Stimulated activated CD4-positive, alpha-beta T cell treated with anti-CD3 and anti-CD28 coated beads, Interleukin-15, amount 100 ng/mL, for 24 hours (primary cell): ENCODE data around the gene SNAPC3.
"Not testable (repeated sequence)": the region's sequence is repeated elsewhere in the genome, so short reads cannot be mapped to it uniquely, and the experiment has no call there.

ENCODE experiments used
- DNase-seq: peaks from one replicate; pipeline ENCODE4 v3.0.0-alpha.2; 2020

The SNAPC3 gene

DNA sequence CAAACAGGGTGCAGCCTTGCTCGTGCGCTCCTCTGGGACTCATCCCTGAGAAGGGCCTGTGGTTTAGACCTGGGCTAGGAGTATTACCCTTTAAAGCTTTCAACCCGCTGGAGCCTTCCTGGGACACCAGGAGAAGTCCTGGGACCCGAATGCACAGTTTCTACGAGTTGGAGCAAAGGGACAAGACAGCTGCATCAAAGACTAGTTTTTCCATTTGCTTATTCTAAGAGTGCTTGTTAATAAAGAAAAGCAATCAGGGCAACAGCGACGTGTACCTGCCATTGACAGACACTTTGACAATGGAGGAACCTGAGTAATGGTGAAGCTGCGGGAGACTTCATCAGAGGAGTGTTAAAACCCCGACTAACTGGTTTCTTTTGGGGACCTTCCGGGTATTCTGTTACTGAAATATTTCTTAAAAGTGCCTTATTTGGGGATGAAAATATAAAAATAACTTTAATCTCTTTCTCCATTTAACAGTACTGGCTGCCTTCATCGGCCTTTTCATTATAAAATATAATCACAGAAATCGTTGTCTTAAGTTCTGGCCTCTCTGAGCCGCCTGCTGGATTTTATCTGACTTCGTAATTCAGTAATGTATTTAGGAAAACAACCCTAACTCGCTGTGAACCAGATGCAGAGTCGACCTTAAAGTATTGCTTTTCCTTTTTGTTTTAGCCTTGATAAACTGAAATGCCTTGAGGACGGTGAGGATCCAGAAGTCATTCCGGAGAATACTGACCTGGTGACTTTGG lies 732 bp downstream of the SNAPC3 start:
- DNase-seq: no peak

- DNase-seq: no peak
Observed at GRCh38 chr9:15426019-15426418, 3.3 kb downstream of the SNAPC3 start.

DNA sequence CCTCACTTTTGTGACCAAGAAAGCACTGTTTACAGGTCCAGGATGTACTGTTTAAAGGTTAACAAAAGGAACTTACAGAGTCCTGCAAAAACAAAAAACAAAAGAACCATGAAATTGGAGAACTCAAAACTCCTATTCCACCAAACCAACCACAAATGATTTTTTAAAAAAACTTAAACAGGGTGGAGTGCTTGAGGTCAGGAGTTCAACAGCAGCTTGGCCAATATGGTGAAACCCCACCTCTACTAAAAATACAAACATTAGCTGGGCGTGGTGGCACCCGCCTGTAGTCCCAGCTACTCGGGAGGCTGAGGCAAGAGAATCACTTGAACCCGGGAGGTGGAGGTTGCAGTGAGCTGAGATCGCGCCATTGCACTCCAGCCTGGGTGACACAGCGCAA lies 5.0 kb downstream of the SNAPC3 start:
- DNase-seq: not testable (repeated sequence)

DNA sequence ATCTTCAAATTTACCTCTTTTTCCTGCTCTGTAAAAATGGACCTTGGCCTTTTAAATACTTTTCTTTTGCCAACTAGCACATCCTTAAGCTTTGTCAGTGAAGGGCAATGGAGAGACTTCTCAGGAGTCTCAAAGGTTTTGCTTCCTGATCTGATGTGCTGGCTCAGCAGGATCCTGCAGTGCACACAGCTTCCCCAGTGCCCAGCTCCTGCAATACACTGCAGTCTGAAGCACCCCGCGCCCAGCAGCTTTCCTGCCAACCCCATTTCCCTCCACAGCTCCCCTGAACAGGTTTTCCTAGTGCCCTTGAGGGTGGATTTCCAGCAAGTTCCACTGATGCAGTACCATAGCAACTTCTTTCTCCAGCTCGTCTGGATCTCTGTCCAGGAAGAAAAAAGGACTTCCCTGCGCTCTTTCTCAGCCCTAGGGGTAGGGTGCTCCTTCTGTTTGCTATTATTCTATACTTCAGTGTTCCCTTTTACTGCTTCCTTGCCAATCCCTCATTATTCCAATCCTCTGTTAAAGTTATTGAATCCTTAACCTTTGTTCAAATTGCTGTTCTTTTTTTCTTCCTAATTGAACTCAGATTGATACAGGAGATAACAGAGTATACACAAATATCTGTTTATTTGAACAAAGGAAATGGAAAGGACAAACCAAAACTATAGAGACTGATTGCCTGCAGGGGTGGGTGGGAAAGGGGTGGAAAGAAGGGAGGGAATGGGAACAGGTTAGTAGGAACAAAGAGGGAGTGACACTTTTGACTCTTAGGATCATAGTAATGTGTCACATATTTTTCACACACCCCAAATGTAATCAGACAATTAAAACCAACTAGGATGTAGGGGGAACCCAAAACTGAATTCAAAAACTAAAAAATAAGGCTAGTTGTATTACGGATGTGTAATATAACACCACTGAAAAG lies 8.5 kb downstream of the SNAPC3 start:
- DNase-seq: no peak

- DNase-seq: no peak
Observed at GRCh38 chr9:15433191-15433590, 10.5 kb downstream of the SNAPC3 start.

DNA sequence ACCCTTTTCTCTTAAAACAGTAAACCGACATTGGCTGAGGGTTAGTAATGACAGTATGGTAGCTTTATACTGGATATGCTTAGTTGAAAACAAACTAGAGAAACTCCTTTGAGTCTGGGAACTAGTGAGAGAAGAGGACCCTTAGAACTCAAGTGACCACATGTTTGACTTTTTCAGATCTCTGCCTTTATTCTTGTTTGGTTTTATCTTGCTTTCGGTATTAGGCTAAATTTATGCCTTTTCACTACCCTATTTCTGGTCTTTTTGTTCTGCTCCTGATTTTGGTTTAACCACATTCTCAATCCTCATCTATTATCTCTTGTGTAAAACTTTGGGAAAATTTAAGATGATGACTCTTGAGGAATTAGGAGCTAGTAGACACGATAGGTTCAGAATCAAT lies 11.0 kb downstream of the SNAPC3 start:
- no peak for DNase-seq

DNA sequence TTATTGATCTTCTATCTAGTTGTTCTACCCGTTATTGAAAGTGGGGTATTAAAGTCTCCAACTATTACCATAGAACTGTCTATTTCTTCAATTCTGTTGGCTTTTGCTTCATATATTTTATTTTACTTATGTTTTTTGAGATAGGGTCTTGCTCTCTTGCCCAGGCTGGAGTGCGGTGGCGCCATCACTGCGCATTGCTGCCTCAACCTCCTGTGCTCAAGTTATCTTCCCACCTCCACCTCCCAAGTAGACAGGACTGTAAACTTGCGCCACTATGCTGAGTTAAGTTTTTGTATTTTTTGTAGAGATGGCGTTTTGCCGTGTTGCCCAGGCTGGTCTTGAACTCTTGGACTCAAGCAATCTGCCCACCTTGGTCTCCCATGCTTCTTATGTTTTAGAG lies 16.2 kb downstream of the SNAPC3 start:
- DNase-seq: no peak

DNA sequence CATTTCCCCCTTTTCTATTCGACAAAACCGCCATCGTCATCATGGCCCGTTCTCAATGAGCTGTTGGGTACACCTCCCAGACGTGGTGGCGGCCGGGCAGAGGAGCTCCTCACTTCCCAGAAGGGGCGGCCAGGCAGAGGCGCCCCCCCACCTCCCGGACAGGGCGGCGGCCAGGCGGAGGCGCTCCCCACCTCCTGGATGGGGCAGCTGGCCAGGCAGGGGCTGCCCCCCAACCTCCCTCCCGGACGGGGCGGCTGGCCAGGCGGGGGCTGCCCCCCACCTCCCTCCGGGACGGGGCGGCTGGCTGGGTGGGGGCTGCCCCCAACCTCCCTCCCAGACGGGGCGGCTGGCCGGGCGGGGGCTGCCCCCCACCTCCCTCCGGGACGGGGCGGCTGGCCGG lies 19.2 kb downstream of the SNAPC3 start:
- DNase-seq: not testable (repeated sequence)

DNA sequence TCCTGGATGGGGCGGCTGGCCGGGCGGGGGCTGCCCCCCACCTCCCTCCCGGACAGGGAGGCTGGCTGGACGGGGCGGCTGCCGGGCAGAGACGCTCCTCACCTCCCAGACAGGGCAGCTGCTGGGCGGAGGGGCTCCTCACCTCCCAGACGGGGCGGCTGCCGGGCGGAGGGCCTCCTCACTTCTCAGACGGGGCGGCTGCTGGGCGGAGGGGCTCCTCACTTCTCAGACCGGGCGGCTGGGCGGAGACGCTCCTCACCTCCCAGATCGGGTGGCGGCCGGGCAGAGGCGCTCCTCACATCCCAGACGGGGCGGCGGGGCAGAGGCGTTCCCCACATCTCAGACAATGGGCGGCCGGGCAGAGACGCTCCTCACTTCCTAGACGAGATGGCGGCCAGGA lies 19.6 kb downstream of the SNAPC3 start:
- DNase-seq: not testable (repeated sequence)

- DNase-seq: no peak
Observed at GRCh38 chr9:15444141-15444540, 21.5 kb downstream of the SNAPC3 start.

GRCh38 chr9:15453956-15454355 lies 31.3 kb downstream of the SNAPC3 start:
- DNase-seq: no peak

DNA sequence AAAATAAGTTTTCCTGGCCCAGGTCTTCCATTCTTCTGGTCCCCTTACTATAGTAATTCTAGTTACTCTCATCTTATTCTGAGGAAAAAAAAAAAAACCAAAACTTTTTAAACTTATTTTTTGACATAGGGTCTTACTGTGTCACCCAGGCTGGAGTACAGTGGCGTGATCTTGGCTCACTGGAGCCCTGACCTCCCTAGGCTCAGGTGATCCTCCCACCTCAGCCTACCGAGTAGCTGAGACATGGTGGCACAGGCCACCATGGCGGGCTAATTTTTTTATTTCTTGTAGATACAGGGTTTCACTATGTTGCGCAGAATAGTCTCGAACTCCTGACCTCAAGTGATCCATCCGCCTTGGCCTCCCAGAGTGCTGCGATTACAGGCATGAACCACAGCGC lies 38.4 kb downstream of the SNAPC3 start:
- DNase-seq: no peak

GRCh38 chr9:15461601-15462000 lies 38.9 kb downstream of the SNAPC3 start:
- DNase-seq: no peak

DNA sequence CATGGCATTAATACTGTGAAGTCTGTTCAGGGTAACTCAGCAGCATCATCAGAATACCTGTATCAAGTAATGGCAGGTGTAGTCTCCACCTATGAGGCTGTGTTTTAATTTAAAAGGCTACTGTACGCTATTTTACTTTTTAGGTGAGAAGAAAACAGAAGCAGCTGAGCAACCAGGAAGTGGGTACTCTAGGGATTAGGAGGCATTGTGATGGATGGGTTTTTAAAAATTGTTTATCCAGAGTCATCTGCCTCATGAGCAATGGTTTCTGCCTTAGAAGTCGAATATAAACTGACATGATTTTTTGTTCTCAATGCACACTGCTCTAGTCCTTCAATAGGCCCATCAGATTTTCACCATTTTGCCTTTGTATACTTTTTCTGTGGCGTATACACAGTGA lies 45.5 kb downstream of the SNAPC3 start:
- DNase-seq: no peak

DNA sequence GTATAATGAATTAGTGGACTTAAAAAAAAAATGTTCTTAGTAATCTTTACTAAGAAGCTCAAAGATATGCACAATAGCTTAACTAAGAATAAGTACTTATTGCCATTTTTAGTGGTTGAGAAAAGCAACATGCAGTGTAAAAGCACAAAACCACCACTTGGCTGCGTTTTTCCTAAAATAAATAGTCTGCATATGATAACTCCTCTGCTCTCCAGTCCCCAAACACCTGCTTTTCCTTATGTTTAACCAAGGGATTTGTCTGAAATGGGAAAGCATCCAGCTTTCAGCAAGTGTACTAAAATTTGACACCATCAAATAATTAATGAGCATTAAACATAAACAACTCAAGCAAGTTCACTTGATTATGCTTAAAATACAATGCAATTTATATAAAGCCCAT lies 46.7 kb downstream of the SNAPC3 start:
- DNase-seq: no peak

- no peak for DNase-seq
Observed at GRCh38 chr9:15469862-15470261, 47.2 kb downstream of the SNAPC3 start.

DNA sequence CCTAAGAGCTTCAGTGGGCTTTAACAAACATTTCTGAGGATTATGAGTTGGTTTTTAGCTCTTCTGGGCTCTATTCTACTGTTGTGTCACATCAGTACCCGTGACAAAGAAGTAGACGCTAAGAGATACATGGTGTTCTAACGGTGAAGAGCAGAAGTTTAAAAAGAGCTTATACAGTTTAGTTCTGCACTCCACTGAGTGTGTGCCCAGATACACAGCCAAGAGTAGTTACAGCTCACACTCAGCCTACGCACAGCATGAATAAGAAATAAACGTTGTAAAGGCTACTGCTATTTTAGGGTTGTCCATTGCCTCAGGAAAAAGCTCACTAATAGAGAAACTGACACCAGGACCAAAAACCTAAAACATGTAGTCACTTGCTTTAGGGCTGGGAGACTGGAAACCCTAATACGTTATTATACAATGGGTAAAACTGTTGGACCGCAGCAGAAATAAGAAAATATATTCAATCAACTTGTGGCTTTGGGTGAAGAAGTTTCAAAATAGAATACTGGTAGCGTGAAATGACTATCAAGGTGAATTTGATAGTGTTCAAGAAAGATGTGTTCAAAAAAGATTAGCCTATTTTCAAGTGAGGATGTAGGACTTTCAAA lies 53.4 kb downstream of the SNAPC3 start:
- DNase-seq: no peak

DNA sequence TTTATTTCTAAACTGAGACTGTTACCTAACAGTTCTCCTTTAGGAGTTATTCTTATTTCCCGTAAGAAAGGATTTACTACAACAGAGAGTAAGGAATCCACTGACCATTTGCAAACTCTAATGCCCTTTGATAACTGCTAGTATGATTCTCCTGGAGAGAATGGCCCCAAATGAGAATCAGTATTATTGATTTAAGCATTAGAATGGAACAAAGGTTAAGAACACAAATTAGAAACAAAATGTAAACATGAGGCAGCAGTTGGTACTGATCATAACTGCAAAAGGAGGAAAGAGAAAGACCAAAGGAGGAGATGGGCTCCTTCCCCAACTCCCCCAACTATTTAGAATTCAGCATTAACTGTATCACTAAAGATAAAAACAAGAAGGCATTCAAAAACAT lies 57.4 kb downstream of the SNAPC3 start:
- no peak for DNase-seq

- DNase-seq: no peak
Observed at GRCh38 chr9:15482146-15482545, 59.5 kb downstream of the SNAPC3 start.

DNA sequence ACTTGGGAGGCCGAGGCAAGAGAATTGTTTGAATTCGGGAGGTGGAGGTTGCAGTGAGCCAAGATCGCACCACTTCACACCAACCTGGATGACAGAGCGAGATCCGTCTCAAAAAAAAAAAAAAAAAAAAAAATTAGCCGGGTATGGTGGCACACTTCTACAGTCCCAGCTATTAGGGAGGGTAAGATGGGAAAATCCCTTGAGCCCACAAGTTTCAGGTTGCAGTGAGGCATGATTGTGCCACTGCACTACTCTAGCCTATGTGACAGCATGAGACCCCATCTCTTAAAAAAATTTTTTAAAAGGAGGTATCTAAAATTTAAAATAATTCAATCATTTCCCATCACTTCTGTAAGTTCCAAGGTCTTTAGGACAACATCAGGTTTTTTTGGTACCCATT lies 62.1 kb downstream of the SNAPC3 start:
- no peak for DNase-seq

DNA sequence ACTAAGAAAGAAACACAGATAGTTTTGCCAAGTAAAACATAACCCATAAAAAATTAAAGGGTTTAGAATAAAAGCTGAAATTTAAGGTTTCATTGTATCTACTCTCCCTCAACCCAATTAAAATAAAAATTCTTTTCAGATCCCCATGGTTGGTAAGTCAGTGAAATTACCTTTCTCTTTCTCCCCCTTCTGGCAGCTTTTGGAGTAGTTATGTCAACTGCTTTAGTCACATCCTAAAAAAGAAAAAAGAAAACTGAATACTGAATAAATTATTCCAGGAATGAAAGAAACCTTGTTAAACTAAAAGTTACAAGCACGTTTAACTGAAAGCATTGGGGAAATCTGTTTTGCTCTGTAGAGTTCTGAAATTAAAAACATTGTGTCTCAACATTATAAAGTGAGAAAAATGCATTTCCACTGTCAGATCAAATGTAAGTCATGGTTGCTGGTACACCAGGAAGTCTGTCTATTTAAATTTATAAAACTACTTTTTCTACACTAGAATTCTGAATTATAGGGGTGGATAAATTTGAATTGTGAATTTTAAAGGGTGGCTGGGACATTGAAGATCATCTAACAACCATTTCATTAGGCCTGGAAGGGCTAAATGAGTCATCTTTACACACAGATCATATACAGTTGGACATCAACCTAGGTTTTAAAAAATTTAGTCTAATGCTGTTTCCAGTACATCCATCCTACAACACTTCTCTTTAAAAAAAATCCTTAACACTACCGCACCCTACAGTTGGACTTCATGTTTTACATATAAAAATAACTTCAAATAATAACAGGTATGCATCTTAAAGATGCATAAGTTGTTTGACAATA lies 63.4 kb downstream of the SNAPC3 start:
- DNase-seq: no peak

DNA sequence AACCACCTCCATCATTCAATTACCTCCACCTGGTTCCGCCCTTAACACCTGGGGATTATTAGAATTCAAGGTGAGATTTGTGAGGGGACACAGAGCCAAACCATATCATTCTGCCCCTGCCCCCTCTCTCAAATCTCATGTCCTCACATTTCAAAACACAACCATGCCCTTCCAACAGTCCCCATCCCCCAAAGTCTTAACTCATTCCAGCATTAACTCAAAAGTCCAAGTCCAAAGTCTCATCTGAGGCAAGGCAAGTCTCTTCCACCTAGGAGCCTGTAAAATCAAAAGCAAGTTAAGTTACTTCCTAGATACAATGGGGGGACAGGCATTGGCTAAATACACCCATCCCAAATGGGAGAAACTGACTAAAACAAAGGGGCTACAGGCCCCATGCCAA lies 69.3 kb downstream of the SNAPC3 start:
- no peak for DNase-seq
